Karpas-422 (cell line): ENCODE results near the gene TASP1. TPM values are rescaled to one million over a fixed set of nuclear protein-coding genes. Genes with fewer than 3 reads are reported as not detected.
"Not testable (repeated sequence)": the region's sequence is repeated elsewhere in the genome, so short reads cannot be mapped to it uniquely, and the experiment has no call there.

Source experiments
- DNase-seq: peaks from one replicate; pipeline ENCODE4 v3.0.0-alpha.2; 2015
- H2AFZ ChIP-seq: fragments of 200-600 bp; sonication (generic); 2 replicates; pipeline ENCODE4 v1.6.1; 2014; ENCODE audit warnings: antibody characterized with exemption, low read length, mixed read lengths
- H3K27ac ChIP-seq: fragments of 200-600 bp; sonication (generic); 2 replicates; pipeline ENCODE4 v1.5.1; 2014; ENCODE audit warnings: mild to moderate bottlenecking, low read length, moderate library complexity
- H3K27me3 ChIP-seq: fragments of 200-600 bp; sonication (generic); 2 replicates; pipeline ENCODE4 v1.6.1; 2014; ENCODE audit warnings: low read length, mixed read lengths
- H3K36me3 ChIP-seq: fragments of 200-600 bp; sonication (generic); 2 replicates; pipeline ENCODE4 v1.6.1; 2014; ENCODE audit warnings: low read length, mixed read lengths; ENCODE audit not compliant: insufficient read depth
- H3K4me1 ChIP-seq: fragments of 200-600 bp; sonication (generic); 2 replicates; pipeline ENCODE4 v1.6.1; 2014; ENCODE audit warnings: mild to moderate bottlenecking, low read length, mixed read lengths
- H3K4me2 ChIP-seq: fragments of 200-600 bp; sonication (generic); 2 replicates; pipeline ENCODE4 v1.6.1; 2014; ENCODE audit warnings: low read length, low read depth, mild to moderate bottlenecking; ENCODE audit not compliant: poor library complexity, severe bottlenecking
- H3K4me3 ChIP-seq: fragments of 200-600 bp; sonication (generic); 2 replicates; pipeline ENCODE4 v1.5.1; 2014; ENCODE audit warnings: mild to moderate bottlenecking, antibody characterized with exemption, low read length, mixed read lengths
- H3K79me2 ChIP-seq: fragments of 200-600 bp; sonication (generic); 2 replicates; pipeline ENCODE4 v1.6.1; 2014; ENCODE audit warnings: mild to moderate bottlenecking, low read length, mixed read lengths
- H3K9ac ChIP-seq: fragments of 200-600 bp; sonication (generic); 2 replicates; pipeline ENCODE4 v1.6.0; 2014; ENCODE audit warnings: low read length
- H3K9me2 ChIP-seq: fragments of 200-600 bp; sonication (generic), shearing (Covaris generic); replicated peaks from 2 replicates; pipeline ENCODE4 v1.6.0; 2014; ENCODE audit warnings: mild to moderate bottlenecking, low read length, moderate library complexity; ENCODE audit not compliant: insufficient read depth
- H3K9me3 ChIP-seq: fragments of 300-700, 200-600 bp; sonication (generic); 2 replicates; pipeline ENCODE4 v1.6.1; 2014; ENCODE audit warnings: low read length, mixed read lengths
- H4K20me1 ChIP-seq: fragments of 200-600 bp; sonication (generic); 2 replicates; pipeline ENCODE4 v1.6.1; 2014; ENCODE audit warnings: mild to moderate bottlenecking, antibody characterized with exemption, low read length, low read depth; ENCODE audit not compliant: insufficient read depth
- total RNA-seq: library from RNA; depleted of rRNA; stranded (reverse); fragments of >200 nt; shearing (Covaris generic); gene quantifications from 2 replicates; pipeline ENCODE4 v1.2.3, GENCODE V29; 2014; ENCODE audit warnings: low replicate concordance

The TASP1 gene
- total RNA-seq, 1 experiment from 2014 or later, result 13.6 TPM

GRCh38 chr20:13483472-13483871, 155.3 kb downstream of the TASP1 start:
- not testable (repeated sequence) for H3K9ac ChIP-seq, DNase-seq, H3K4me1 ChIP-seq

GRCh38 chr20:13478366-13478765, 160.4 kb downstream of the TASP1 start:
- no peaks in the 10 kb centered on the region for H3K79me2 ChIP-seq
- DNase-seq, result no peak
- H3K36me3 ChIP-seq, result peaks cover 6% of the 10 kb centered on the region; the same call in 1 of the 2 replicates
- no peak overlapping the region for H3K4me2 ChIP-seq
- H2AFZ ChIP-seq, result no peak overlapping the region
- H3K27ac ChIP-seq, result no peak overlapping the region
- no peaks in the 10 kb centered on the region for H4K20me1 ChIP-seq
- H3K9me2 ChIP-seq, result no peaks in the 10 kb centered on the region
- no peak overlapping the region for H3K4me3 ChIP-seq
- no peaks in the 10 kb centered on the region for H3K4me1 ChIP-seq
- H3K9me3 ChIP-seq, result no peaks in the 10 kb centered on the region
- no peaks in the 10 kb centered on the region for H3K27me3 ChIP-seq
- H3K9ac ChIP-seq, result no peak overlapping the region

More at GRCh38 chr20:13483472-13483871, 155.3 kb downstream of the TASP1 start:
- H3K9me3 ChIP-seq, H3K27ac ChIP-seq, H2AFZ ChIP-seq, H3K4me2 ChIP-seq, H4K20me1 ChIP-seq, H3K9me2 ChIP-seq, H3K27me3 ChIP-seq, H3K36me3 ChIP-seq, H3K4me3 ChIP-seq, H3K79me2 ChIP-seq: not testable (repeated sequence)

- H3K4me2 ChIP-seq, result no peak overlapping the region
- H3K9me3 ChIP-seq, result no peaks in the 10 kb centered on the region
- no peak overlapping the region for H3K4me3 ChIP-seq
Observed at GRCh38 chr20:13474467-13474866, 164.3 kb downstream of the TASP1 start.

GRCh38 chr20:13469262-13469661, 169.5 kb downstream of the TASP1 start:
- no peak for DNase-seq
- H2AFZ ChIP-seq, result no peak overlapping the region

More at GRCh38 chr20:13474467-13474866, 164.3 kb downstream of the TASP1 start:
- no peaks in the 10 kb centered on the region for H3K4me1 ChIP-seq
- no peaks in the 10 kb centered on the region for H3K9me2 ChIP-seq
- no peaks in the 10 kb centered on the region for H3K27me3 ChIP-seq
- no peak overlapping the region for H2AFZ ChIP-seq
- H3K79me2 ChIP-seq, result no peaks in the 10 kb centered on the region
- no peak overlapping the region for H3K9ac ChIP-seq
- no peaks in the 10 kb centered on the region for H3K36me3 ChIP-seq
- no peak overlapping the region for H3K27ac ChIP-seq
- DNase-seq, result no peak
- no peaks in the 10 kb centered on the region for H4K20me1 ChIP-seq

GRCh38 chr20:13468166-13468565, 170.6 kb downstream of the TASP1 start:
- H3K27me3 ChIP-seq, result no peaks in the 10 kb centered on the region
- no peak overlapping the region for H3K4me2 ChIP-seq
- no peaks in the 10 kb centered on the region for H3K79me2 ChIP-seq
- no peaks in the 10 kb centered on the region for H3K4me1 ChIP-seq
- no peak overlapping the region for H3K4me3 ChIP-seq
- no peak for DNase-seq
- no peak overlapping the region for H2AFZ ChIP-seq
- H3K9ac ChIP-seq, result no peak overlapping the region
- H3K9me2 ChIP-seq, result no peaks in the 10 kb centered on the region
- no peaks in the 10 kb centered on the region for H3K36me3 ChIP-seq
- H4K20me1 ChIP-seq, result no peaks in the 10 kb centered on the region
- H3K9me3 ChIP-seq, result no peaks in the 10 kb centered on the region
- H3K27ac ChIP-seq, result no peak overlapping the region

More at GRCh38 chr20:13469262-13469661, 169.5 kb downstream of the TASP1 start:
- H3K4me1 ChIP-seq, result no peaks in the 10 kb centered on the region
- no peak overlapping the region for H3K9ac ChIP-seq
- no peak overlapping the region for H3K4me2 ChIP-seq
- H3K27me3 ChIP-seq, result no peaks in the 10 kb centered on the region
- H3K79me2 ChIP-seq, result no peaks in the 10 kb centered on the region
- H3K4me3 ChIP-seq, result no peak overlapping the region
- H3K9me3 ChIP-seq, result no peaks in the 10 kb centered on the region
- no peaks in the 10 kb centered on the region for H3K36me3 ChIP-seq
- no peaks in the 10 kb centered on the region for H3K9me2 ChIP-seq
- H4K20me1 ChIP-seq, result no peaks in the 10 kb centered on the region
- no peak overlapping the region for H3K27ac ChIP-seq

GRCh38 chr20:13464702-13465101, 174.0 kb downstream of the TASP1 start:
- Histone ChIP-seq H3K27ac (no peak overlapping the region), H3K4me2 (no peak overlapping the region), H3K9ac (no peak overlapping the region), H3K9me2 (no peaks in the 10 kb centered on the region), H3K36me3 (no peaks in the 10 kb centered on the region), H4K20me1 (no peaks in the 10 kb centered on the region), H3K79me2 (no peaks in the 10 kb centered on the region), H3K4me1 (no peaks in the 10 kb centered on the region), H3K27me3 (no peaks in the 10 kb centered on the region), H3K9me3 (no peaks in the 10 kb centered on the region), H3K4me3 (no peak overlapping the region), H2AFZ (no peak overlapping the region)
- DNase-seq, result no peak

- Histone ChIP-seq H3K27me3 (no peaks in the 10 kb centered on the region), H3K27ac (no peak overlapping the region), H3K4me3 (no peak overlapping the region), H3K9me2 (no peaks in the 10 kb centered on the region), H2AFZ (no peak overlapping the region), H3K4me2 (no peak overlapping the region), H3K79me2 (no peaks in the 10 kb centered on the region), H3K36me3 (no peaks in the 10 kb centered on the region), H3K9me3 (no peaks in the 10 kb centered on the region), H4K20me1 (no peaks in the 10 kb centered on the region), H3K9ac (no peak overlapping the region), H3K4me1 (no peaks in the 10 kb centered on the region)
- DNase-seq, result no peak
Observed at GRCh38 chr20:13461849-13462458, 176.8 kb downstream of the TASP1 start.

- Histone ChIP-seq H3K4me1 (no peaks in the 10 kb centered on the region), H3K27ac (no peak overlapping the region), H3K36me3 (no peaks in the 10 kb centered on the region), H3K9ac (no peak overlapping the region), H3K79me2 (no peaks in the 10 kb centered on the region), H3K9me2 (no peaks in the 10 kb centered on the region), H3K9me3 (no peaks in the 10 kb centered on the region), H3K27me3 (no peaks in the 10 kb centered on the region), H4K20me1 (no peaks in the 10 kb centered on the region), H2AFZ (no peak overlapping the region), H3K4me2 (no peak overlapping the region), H3K4me3 (no peak overlapping the region)
- DNase-seq, result peak; percentile 77
Observed at GRCh38 chr20:13458860-13459451, 179.8 kb downstream of the TASP1 start.
